CD1c-positive myeloid dendritic cell (primary cell): ENCODE data around the gene DXO.
A peak's percentile ranks its signal among the peaks of the same experiment; 100 is the strongest.
"Not testable (repeated sequence)": the region's sequence is repeated elsewhere in the genome, so short reads cannot be mapped to it uniquely, and the experiment has no call there.

Source experiments
- DNase-seq: peaks from one replicate; pipeline ENCODE4 v3.0.0-alpha.2; 2016; ENCODE audit errors: extremely low spot score

Gene DXO

GRCh38 chr6:31958741-31959739, 12.9 kb downstream of the DXO start, which contains the start of the genes NELFE and SKIC2:
Gene NELFE (minus strand): TSS chr6:31958971. CDS start chr6:31958446, 525 bp downstream.
Gene SKIC2 (plus strand): TSS chr6:31959175. CDS start chr6:31959193, 18 bp downstream.
- DNase-seq = peak; percentile 99

GRCh38 chr6:31958412-31958740, 13.6 kb downstream of the DXO start:
- DNase-seq = no peak

DNA sequence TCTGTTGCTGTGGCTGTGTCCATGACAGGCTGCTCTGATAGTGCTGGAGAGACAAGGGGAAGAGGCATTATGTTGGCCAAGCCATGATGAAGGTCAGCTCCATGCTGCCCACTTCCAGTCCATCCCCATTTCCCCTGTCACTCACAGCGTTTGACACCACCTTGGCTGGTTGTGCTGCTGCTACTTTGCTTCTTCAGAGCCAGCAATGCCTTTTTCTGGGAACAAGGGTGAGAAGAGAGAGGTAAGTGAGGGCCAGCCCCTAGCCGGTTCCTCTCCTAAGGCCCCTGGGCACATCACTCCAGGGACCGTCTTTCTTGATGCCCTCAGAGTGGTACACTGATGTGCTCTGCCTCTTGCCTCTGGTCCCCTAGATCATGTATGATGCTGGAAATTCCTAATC, 15.1 kb downstream of the DXO start:
- no peak for DNase-seq

DNA sequence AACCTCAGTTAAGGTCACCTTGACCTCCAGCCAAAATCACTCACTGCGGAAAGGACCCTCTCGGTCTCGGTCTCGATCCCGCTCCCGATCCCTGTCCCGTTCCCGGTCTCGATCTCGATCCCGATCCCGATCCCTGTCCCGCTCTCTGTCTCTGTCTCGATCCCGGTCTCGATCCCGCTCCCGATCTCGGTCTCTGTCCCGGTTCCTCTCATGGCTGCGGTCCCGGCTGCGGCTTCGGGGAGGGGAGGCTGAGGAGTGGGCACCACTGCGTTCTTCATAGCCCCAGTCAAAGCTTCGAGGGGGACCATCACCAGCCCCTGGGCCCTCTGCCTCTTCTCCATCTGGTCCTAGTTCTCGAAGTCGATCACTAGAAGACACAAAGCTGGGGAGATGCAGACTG, 17.4 kb downstream of the DXO start:
- no peak for DNase-seq

DNA sequence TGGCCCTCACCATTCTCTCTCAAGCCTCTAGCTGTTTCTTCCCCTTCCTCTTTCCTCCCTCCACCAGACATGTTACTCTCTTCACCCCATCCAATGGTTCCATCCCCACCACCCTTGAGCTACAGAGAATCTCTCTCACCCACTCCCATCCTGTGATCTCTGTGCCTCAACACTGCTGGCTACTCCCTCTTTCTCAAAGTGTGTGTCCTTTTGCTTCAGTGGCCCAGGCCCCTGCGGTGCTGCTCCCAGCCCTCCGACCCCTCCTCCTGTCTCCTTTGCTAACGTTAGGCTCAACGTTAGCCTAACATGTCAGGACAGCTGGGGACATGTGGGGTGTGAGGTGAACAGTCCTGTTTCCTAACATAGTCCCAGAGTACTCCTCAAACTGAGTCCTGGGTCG, 19.0 kb downstream of the DXO start:
- DNase-seq = no peak

DNA sequence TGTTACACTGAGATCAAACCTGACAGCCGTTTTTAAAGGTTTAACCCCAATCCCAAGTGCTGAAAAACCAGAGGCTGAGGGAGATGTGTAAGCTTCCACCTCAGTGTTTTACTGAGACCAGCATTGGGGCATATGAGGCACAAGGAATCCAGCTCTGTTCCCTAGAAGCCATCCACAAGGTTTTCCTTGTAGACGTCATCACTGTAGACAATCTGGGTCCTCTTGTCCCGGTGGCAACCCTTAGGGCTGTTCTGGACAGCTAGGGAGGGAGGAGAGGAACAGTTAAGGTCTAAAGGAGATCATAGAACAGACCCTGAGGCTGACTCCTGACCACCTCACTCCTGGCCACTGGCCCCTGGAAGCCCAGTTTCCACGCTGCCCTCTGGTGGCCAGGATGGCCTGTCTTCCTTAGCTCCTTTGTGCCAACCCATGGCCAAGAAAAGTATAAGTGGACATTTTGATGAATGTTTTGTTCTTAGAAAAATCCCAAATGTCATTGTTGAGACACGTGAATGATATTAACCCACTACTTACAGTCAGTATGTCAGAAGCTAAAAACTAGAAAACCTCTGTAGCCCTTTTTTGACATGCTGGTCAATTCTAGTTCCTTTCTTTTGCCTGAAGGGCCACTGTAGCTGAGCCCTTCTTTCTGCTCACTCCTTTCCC, 19.7 kb downstream of the DXO start:
- DNase-seq = peak; percentile 75

GRCh38 chr6:31949926-31950548, 21.9 kb downstream of the DXO start:
- no peak for DNase-seq

DNA sequence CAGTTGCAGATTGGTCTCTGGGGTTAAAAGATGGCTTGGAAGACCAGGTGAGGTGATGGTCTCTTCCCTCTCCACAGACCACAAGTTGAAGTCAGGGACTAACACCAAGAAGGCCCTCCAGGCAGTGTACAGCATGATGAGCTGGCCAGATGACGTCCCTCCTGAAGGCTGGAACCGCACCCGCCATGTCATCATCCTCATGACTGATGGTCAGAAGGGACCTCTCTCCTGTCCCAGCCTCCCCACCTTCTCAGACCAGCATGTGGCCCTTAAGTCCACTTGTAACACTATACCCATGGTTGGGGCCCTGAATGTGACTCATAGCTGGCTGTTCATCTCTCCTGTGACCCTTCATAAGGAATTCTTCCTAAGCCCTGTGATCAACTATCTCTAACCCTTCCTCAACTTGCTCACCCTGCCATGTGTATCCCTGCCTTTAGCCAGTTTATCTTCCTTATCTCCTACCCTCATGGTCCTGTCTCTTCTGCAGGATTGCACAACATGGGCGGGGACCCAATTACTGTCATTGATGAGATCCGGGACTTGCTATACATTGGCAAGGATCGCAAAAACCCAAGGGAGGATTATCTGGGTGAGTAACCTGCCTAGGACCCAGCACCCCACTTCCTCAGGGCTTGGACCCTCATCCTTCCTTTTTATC, 23.1 kb downstream of the DXO start:
- DNase-seq = no peak

- DNase-seq = no peak
These were observed 23.6 kb downstream of the DXO start for GRCh38 chr6:31948306-31948705.

DNA sequence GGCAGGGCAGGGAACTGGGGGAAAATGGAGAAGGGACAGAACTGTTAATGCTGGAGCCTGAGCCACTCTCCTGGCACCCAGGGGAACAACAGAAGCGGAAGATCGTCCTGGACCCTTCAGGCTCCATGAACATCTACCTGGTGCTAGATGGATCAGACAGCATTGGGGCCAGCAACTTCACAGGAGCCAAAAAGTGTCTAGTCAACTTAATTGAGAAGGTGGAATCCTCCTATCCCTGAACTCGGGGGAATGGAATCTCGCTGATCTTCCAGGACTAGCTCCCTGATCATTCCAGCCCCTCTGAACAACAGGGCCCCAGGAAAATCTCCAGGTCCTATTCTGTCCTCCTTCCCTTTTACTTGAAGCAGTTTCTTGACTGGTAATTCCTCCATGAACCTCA, 24.1 kb downstream of the DXO start:
- no peak for DNase-seq

- no peak for DNase-seq
These were observed 24.8 kb downstream of the DXO start for GRCh38 chr6:31947070-31947675.

- no peak for DNase-seq
These were observed 25.5 kb downstream of the DXO start for GRCh38 chr6:31946370-31946885.

DNA sequence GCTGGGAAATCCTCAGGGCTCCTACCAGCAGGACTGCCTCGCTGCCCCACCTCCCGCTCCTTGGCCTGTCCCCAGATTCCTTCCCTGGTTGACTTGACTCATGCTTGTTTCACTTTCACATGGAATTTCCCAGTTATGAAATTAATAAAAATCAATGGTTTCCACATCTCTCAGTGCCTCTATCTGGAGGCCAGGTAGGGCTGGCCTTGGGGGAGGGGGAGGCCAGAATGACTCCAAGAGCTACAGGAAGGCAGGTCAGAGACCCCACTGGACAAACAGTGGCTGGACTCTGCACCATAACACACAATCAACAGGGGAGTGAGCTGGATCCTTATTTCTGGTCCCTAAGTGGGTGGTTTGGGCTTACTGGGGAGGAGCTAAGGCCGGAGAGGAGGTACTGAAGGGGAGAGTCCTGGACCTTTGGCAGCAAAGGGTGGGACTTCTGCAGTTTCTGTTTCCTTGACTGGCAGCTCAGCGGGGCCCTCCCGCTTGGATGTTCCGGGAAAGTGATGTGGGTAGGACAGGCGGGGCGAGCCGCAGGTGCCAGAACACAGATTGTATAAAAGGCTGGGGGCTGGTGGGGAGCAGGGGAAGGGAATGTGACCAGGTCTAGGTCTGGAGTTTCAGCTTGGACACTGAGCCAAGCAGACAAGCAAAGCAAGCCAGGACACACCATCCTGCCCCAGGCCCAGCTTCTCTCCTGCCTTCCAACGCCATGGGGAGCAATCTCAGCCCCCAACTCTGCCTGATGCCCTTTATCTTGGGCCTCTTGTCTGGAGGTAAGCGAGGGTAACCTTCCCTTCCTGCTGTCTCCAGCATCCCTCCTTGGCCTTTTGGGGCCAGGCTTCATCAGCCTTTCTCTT, 26.2 kb downstream of the DXO start, which contains the start of gene CFB:
Gene CFB, plus strand, starts transcription at position 589 of the 863 bp plus-strand sequence. Its CDS starts 127 bp downstream, at position 716.
- DNase-seq = peak; percentile 76

DNA sequence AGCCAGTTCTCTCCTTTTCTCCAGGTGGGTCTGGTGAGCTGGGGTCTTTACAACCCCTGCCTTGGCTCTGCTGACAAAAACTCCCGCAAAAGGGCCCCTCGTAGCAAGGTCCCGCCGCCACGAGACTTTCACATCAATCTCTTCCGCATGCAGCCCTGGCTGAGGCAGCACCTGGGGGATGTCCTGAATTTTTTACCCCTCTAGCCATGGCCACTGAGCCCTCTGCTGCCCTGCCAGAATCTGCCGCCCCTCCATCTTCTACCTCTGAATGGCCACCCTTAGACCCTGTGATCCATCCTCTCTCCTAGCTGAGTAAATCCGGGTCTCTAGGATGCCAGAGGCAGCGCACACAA, 26.8 kb downstream of the DXO start:
- DNase-seq = no peak

- DNase-seq = no peak
These were observed 28.2 kb downstream of the DXO start for GRCh38 chr6:31943742-31944141.

DNA sequence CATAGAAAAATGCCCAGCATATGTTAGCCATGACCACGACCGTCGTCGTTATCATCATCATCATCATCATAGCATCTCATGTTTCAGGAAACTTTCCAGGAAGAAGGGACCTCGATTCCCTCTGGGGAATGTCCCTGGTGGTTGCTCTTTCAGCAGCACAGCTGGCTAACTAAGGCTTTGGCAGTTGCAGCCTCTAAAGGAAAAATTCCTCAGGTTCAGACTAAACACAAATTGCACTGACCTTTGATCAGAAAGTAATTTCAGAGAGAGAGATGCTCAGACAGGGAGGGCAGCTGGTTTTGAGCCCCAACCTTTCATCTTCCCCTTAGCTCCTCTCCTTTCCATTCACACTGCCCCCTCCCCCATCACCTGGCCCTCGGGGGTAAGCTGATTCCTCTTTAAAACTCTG, 31.7 kb downstream of the DXO start:
- no peak for DNase-seq

DNA sequence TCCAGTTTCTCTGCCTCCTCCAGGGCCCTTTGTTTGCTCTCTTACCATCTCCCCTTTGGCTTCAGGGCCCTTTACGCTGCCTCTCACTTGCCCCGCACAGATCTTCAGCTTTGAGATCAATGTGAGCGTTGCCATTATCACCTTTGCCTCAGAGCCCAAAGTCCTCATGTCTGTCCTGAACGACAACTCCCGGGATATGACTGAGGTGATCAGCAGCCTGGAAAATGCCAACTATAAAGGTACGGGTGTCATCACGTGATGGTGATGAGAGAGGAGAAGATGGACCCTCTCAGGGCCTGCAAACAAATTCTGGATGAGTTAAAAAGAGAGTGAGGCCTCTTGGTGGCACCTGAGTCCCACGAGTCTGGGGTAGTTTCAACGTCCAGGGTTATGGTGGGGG, 36.1 kb downstream of the DXO start:
- no peak for DNase-seq

DNA sequence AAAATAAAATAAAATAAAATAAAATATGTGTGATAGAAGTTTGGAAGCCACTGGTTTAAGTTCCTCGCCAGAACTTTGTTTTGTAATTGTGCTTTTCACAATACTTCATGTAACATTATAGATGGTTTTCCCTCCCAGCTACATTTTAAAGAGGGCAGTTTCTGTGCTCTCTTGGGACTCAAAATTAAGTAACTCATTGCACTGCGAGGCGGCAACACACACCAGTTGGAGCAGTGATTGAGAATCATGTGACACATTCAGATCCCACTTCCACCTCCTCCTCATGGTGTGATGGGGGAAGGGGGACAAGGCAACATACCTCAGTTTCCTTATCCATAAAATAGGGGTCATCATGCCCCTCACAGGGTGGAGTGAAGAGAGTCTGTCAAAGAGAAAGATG, 36.9 kb downstream of the DXO start:
- DNase-seq = no peak

DNA sequence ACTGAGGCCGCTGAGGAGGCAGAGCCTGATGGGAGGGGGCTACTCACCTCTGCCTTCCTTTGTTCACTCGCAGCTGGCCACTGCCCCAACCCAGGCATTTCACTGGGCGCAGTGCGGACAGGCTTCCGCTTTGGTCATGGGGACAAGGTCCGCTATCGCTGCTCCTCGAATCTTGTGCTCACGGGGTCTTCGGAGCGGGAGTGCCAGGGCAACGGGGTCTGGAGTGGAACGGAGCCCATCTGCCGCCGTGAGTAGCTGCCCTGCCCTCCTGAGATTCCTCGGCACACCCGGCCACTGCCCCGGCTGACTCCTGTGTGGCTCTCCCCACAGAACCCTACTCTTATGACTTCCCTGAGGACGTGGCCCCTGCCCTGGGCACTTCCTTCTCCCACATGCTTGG, 38.4 kb downstream of the DXO start:
- no peak for DNase-seq

GRCh38 chr6:31932137-31932536, 39.8 kb downstream of the DXO start:
- DNase-seq = not testable (repeated sequence)
